Measurements from ENCODE around the gene GAPDHS.

GAPDHS gene

GRCh38 chr19:35533201-35533821 lies at the start of gene GAPDHS:
TSS of gene GAPDHS (plus strand) at chr19:35533456. CDS start at chr19:35533528, 72 bp downstream.
- DNase-seq, result no peak

- DNase-seq, result no peak
Measured at GRCh38 chr19:35484252-35485036, 48.8 kb upstream of the GAPDHS start.

GRCh38 chr19:35486268-35486708 lies 47.0 kb upstream of the GAPDHS start:
- DNase-seq, result no peak

GRCh38 chr19:35487656-35488182 lies 45.5 kb upstream of the GAPDHS start:
- no peak for DNase-seq

- DNase-seq, result no peak
Measured at GRCh38 chr19:35488677-35489076, 44.6 kb upstream of the GAPDHS start.

- no peak for DNase-seq
Measured at GRCh38 chr19:35490364-35490763, 42.9 kb upstream of the GAPDHS start, which contains the start of gene KRTDAP. TSS of gene KRTDAP (minus strand) at chr19:35490464. CDS start at chr19:35490442, 22 bp downstream.

GRCh38 chr19:35491836-35492360 lies 41.4 kb upstream of the GAPDHS start:
- no peak for DNase-seq

GRCh38 chr19:35493971-35494370 lies 39.3 kb upstream of the GAPDHS start:
- DNase-seq, result no peak

- DNase-seq, result peak; percentile 83
Measured at GRCh38 chr19:35495107-35496064, 37.9 kb upstream of the GAPDHS start.

GRCh38 chr19:35497406-35497805 lies 35.9 kb upstream of the GAPDHS start:
- no peak for DNase-seq

- DNase-seq, result no peak
Measured at GRCh38 chr19:35498220-35498619, 35.0 kb upstream of the GAPDHS start.

GRCh38 chr19:35498984-35499527 lies 34.2 kb upstream of the GAPDHS start:
- DNase-seq, result no peak

- DNase-seq, result no peak
Measured at GRCh38 chr19:35500611-35501010, 32.6 kb upstream of the GAPDHS start.

GRCh38 chr19:35501684-35502083 lies 31.6 kb upstream of the GAPDHS start:
- DNase-seq, result no peak

GRCh38 chr19:35502751-35503150 lies 30.5 kb upstream of the GAPDHS start:
- no peak for DNase-seq

GRCh38 chr19:35506011-35506410 lies 27.2 kb upstream of the GAPDHS start:
- DNase-seq, result no peak

- no peak for DNase-seq
Measured at GRCh38 chr19:35507561-35507960, 25.7 kb upstream of the GAPDHS start.

- DNase-seq, result no peak
Measured at GRCh38 chr19:35508129-35508528, 25.1 kb upstream of the GAPDHS start.

- DNase-seq, result peak; percentile 39
Measured at GRCh38 chr19:35509018-35509652, 24.1 kb upstream of the GAPDHS start.

- peak; percentile 74 for DNase-seq
Measured at GRCh38 chr19:35509861-35510625, 23.2 kb upstream of the GAPDHS start.

GRCh38 chr19:35510626-35510964 lies 22.7 kb upstream of the GAPDHS start:
- no peak for DNase-seq
